HepG2 (cell line): Measurements from ENCODE around the gene TMEM14A. TPM values are rescaled to one million over a fixed set of nuclear protein-coding genes. Genes with fewer than 3 reads are reported as not detected.

Experiments used
- ARID2 ChIP-seq: sonication (generic); formaldehyde crosslinking; IDR thresholded peaks from 2 replicates; pipeline ENCODE4 v1.8.1; 2022; ENCODE audit warnings: mild to moderate bottlenecking, missing genetic modification reagents, borderline replicate concordance
- ELK4 ChIP-seq: sonication (generic); formaldehyde crosslinking; IDR thresholded peaks from 2 replicates; pipeline ENCODE4 v1.9.0; 2021; ENCODE audit warnings: missing genetic modification reagents, borderline replicate concordance
- GATAD2A ChIP-seq: IDR thresholded peaks from 2 replicates; pipeline ENCODE4 v1.6.1; 2016
- IKZF1 ChIP-seq: fragments of 450-650 bp; IDR thresholded peaks from 2 replicates; pipeline ENCODE4 v1.7.1; 2016
- KAT7 ChIP-seq: IDR thresholded peaks from 2 replicates; pipeline ENCODE4 v1.6.1; 2018; ENCODE audit warnings: borderline replicate concordance, missing compliant biosample characterization
- KLF11 ChIP-seq: IDR thresholded peaks from 2 replicates; pipeline ENCODE4 v1.6.1; 2016; ENCODE audit warnings: missing compliant biosample characterization
- MBD4 ChIP-seq: IDR thresholded peaks from 2 replicates; pipeline ENCODE4 v1.6.1; 2012; ENCODE audit warnings: low read length, inconsistent platforms, borderline replicate concordance
- MXI1 ChIP-seq: IDR thresholded peaks from 3 replicates; pipeline ENCODE4 v1.6.1; 2012; ENCODE audit warnings: low read depth, low read length, inconsistent platforms, borderline replicate concordance
- NAIF1 ChIP-seq: sonication (generic); formaldehyde crosslinking; IDR thresholded peaks from 2 replicates; pipeline ENCODE4 v1.5.0; 2020; ENCODE audit warnings: mild to moderate bottlenecking, missing genetic modification reagents, borderline replicate concordance
- NRL ChIP-seq: sonication (generic); formaldehyde crosslinking; IDR thresholded peaks from 2 replicates; pipeline ENCODE4 v1.5.0; 2020; ENCODE audit warnings: missing genetic modification reagents, mild to moderate bottlenecking, moderate library complexity, borderline replicate concordance
- PLRG1 ChIP-seq: fragments of 450-650 bp; conservative IDR thresholded peaks from 2 replicates; pipeline ENCODE4 v1.6.1; 2016
- RAD51 ChIP-seq: fragments of 450-650 bp; IDR thresholded peaks from 2 replicates; pipeline ENCODE4 v1.6.1; 2016; ENCODE audit warnings: borderline replicate concordance
- SNRNP70 ChIP-seq: fragments of 200-400 bp; formaldehyde crosslinking; IDR thresholded peaks from 2 replicates; pipeline ENCODE4 v1.6.1; 2017; ENCODE audit warnings: mild to moderate bottlenecking, low read depth, low read length, moderate library complexity
- TFDP2 ChIP-seq: sonication (generic); formaldehyde crosslinking; IDR thresholded peaks from 2 replicates; pipeline ENCODE4 v1.4.0; 2020; ENCODE audit warnings: missing genetic modification reagents
- ZNF350 ChIP-seq: sonication (generic); formaldehyde crosslinking; IDR thresholded peaks from 2 replicates; pipeline ENCODE4 v1.4.0; 2020; ENCODE audit warnings: mild to moderate bottlenecking, low read depth, missing genetic modification reagents, borderline replicate concordance
- ZNF562 ChIP-seq: sonication (generic); formaldehyde crosslinking; IDR thresholded peaks from 2 replicates; pipeline ENCODE4 v1.8.0; 2022; ENCODE audit warnings: missing genetic modification reagents, borderline replicate concordance
- ZNF629 ChIP-seq: sonication (generic); formaldehyde crosslinking; conservative IDR thresholded peaks from 2 replicates; pipeline ENCODE4 v1.5.0; 2020; ENCODE audit warnings: missing genetic modification reagents
- ZNF687 ChIP-seq: sonication (generic); formaldehyde crosslinking; IDR thresholded peaks from 2 replicates; pipeline ENCODE4 v1.5.1; 2020; ENCODE audit warnings: mild to moderate bottlenecking, missing genetic modification reagents, moderate library complexity
- polyA plus RNA-seq, 8 experiments: library from polyadenylated mRNA; depleted of rRNA in 3 of 8; stranded (reverse) in 7 of 8; unstranded in 1 of 8; fragments of >200 nt; fragmentation: Illumina TruSeq in 4 of 8; extraction: Trizol in 4 of 8; gene quantifications; 2 replicates each; pipeline versions ENCODE4 v1.2.1 to v1.2.3, GENCODE V29; 2011 to 2016; ENCODE audit warnings: low read depth in 4 of 8, missing spikeins in 1 of 8, mixed read lengths in 1 of 8; ENCODE audit not compliant: insufficient read depth in 1 of 8
- total RNA-seq, 5 experiments: library from RNA; depleted of rRNA; stranded (reverse); fragments of >200 nt; fragmentation: Illumina TruSeq; extraction: Trizol; gene quantifications; 2 replicates each; pipeline ENCODE4 v1.2.3, GENCODE V29; 2016; ENCODE audit warnings: low read depth in 1 of 5

The TMEM14A gene
- total and polyA plus RNA-seq, 2 of the 13 experiments (the other 11 are each of a cell fraction or from before 2014, with no cell fraction given), result 24.6 to 73.7 TPM

- TF ChIP-seq IKZF1 (no peak), PLRG1 (no peak), ELK4 (CRISPR knock-in tag) (no peak), ZNF350 (CRISPR knock-in tag) (peak; percentile 92), RAD51 (no peak), TFDP2 (peak; percentile 73; the same call in 1 of the 2 replicates), MXI1 (peak; percentile 88; the same call in 1 of the 3 replicates), SNRNP70 (no peak), NAIF1 (CRISPR knock-in tag) (0 out of 2 replicates have a peak, but pooled peaks have one; percentile 73), KLF11 (CRISPR knock-in tag) (peak; percentile 84), ZNF687 (peak; percentile 100), NRL (peak; percentile 96), MBD4 (no peak), GATAD2A (CRISPR knock-in tag) (peak; percentile 73; the same call in 1 of the 2 replicates), ZNF629 (CRISPR knock-in tag) (no peak; the same call in 1 of the 2 replicates), ARID2 (CRISPR knock-in tag) (0 out of 2 replicates have a peak, but pooled peaks have one; percentile 18), ZNF562 (no peak), KAT7 (CRISPR knock-in tag) (peak; percentile 88; the same call in 1 of the 2 replicates)
Measured at GRCh38 chr6:52670502-52671409, at the start of gene TMEM14A (continued).
